AG09319 (cell line): ENCODE measurements around the gene NEK2.
A peak's percentile ranks its signal among the peaks of the same experiment; 100 is the strongest.
"Not testable (repeated sequence)": the region's sequence is repeated elsewhere in the genome, so short reads cannot be mapped to it uniquely, and the experiment has no call there.

Experiments
- DNase-seq: peaks from one replicate; pipeline ENCODE4 v3.0.0-alpha.2; 2010; ENCODE audit warnings: low read depth; ENCODE audit errors: extremely low read depth
- TF ChIP-seq, protein P1 (sequence below): IDR thresholded peaks from 2 replicates; pipeline ENCODE4 v1.5.1; 2011; ENCODE audit warnings: low read depth, mild to moderate bottlenecking, inconsistent platforms, low read length, moderate library complexity

Gene NEK2

DNA sequence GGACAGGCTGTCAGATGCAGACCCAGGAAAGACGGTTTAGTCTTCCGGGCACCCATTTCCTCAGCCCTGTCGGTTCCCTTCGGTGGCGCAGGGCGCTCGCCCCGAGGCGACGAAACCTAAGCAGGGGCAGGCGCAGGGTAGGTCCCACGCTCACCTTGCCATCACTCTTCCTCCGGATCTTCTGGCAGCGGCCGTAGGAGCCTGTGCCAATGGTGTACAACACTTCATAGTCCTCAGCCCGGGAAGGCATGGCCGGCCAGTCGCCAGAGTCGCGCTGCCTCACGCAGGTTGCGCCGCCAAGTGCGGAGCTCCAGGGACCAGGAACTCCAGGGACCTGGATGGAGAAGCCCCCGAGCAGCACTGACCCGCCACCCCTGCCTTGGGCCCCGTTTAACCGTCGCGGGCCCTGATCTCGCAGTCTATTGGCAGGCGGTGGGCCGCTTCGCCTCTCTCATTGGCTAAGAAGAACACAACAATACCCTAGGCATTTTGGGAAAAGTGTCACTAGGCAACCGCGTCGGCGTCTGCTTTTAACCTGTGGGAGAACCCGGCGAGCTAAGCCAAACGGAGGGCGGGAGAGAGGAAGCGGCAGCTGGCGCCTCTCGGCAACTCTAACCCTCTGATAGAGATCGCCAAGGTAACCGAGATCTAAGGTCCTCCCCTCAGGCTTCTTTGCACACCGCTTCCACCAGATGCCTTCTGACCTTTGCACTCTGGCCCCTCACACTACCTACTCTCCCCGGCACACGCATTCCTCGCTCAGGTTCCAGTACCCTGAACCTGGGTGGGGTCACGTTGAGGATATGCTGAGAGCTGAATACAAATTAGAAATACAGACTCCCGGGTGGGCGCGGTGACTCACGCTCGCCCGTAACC lies at the start of gene NEK2:
TSS of gene NEK2 (minus strand) at position 392 of the 876 bp plus-strand sequence. CDS start at position 250, 142 bp downstream.
- TF ChIP-seq, protein P1, sequence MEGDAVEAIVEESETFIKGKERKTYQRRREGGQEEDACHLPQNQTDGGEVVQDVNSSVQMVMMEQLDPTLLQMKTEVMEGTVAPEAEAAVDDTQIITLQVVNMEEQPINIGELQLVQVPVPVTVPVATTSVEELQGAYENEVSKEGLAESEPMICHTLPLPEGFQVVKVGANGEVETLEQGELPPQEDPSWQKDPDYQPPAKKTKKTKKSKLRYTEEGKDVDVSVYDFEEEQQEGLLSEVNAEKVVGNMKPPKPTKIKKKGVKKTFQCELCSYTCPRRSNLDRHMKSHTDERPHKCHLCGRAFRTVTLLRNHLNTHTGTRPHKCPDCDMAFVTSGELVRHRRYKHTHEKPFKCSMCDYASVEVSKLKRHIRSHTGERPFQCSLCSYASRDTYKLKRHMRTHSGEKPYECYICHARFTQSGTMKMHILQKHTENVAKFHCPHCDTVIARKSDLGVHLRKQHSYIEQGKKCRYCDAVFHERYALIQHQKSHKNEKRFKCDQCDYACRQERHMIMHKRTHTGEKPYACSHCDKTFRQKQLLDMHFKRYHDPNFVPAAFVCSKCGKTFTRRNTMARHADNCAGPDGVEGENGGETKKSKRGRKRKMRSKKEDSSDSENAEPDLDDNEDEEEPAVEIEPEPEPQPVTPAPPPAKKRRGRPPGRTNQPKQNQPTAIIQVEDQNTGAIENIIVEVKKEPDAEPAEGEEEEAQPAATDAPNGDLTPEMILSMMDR = no peak
- DNase-seq = peak; percentile 53

- TF ChIP-seq, protein P1 = no peak
- DNase-seq = no peak
Measured at GRCh38 chr1:211724687-211725196, 49.3 kb upstream of the NEK2 start.

GRCh38 chr1:211723273-211723672 lies 47.9 kb upstream of the NEK2 start:
- no peak for DNase-seq
- TF ChIP-seq, protein P1 = no peak

- TF ChIP-seq, protein P1 = no peak
- no peak for DNase-seq
Measured at GRCh38 chr1:211722277-211723175, 47.1 kb upstream of the NEK2 start.

DNA sequence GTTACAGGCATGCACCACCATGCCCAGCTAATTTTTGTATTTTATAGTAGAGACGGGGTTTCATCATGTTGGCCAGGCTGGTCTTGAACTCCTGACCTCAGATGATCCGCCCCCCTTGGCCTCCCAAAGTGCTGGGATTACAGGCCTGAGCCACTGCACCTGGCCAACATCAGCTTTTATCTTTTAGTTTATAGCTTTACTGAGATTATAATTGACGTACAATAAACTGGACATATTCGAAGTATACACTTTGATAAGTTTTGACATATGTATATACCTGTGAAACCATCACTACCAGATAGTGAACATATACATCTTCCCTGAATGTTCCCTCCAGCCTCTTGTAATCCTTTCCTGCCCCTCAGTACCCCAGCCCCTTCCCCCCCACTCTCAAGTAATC lies 41.1 kb upstream of the NEK2 start:
- DNase-seq = not testable (repeated sequence)

GRCh38 chr1:211715971-211716370 lies 40.5 kb upstream of the NEK2 start:
- no peak for DNase-seq
- TF ChIP-seq, protein P1 = no peak

GRCh38 chr1:211714154-211714553 lies 38.7 kb upstream of the NEK2 start:
- no peak for DNase-seq
- TF ChIP-seq, protein P1 = no peak
